ENCODE results near the gene SCAMP1.

SCAMP1 gene

DNA sequence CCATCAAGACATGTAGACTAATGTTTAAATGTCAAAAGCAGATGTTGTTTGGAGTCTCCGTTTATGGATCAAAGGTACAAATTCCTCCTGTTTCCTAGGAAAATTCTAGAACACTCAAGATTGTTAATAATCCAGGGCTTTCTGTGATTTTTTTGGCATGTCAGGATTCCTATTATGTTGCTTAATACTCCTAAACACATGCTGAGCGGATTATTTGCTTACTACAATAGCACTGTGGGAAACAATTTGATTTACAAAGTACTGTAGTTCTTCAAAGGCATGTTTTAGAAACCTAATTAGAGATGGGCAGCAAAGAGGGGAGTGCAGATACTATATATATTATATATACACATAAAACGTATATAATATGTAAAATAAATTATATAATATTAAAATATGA is 19.0 kb upstream of the SCAMP1 start:
- Histone ChIP-seq H3K27ac (replicated peaks) (no peak overlapping the region), H3K27me3 (ENCODE audit: insufficient read depth, poor library complexity, severe bottlenecking) (no peaks in the 10 kb centered on the region), H3K4me3 (replicated peaks; ENCODE audit: insufficient read depth, low read length) (no peak overlapping the region)
- TF ChIP-seq POLR2AphosphoS5 (IDR thresholded peaks at IDR 0.05; ENCODE audit: low read depth) (no peak), SPI1 (IDR thresholded peaks at IDR 0.05; ENCODE audit: borderline replicate concordance, low read depth) (no peak), GABPA (IDR thresholded peaks at IDR 0.05; ENCODE audit: low read depth) (no peak), REST (IDR thresholded peaks at IDR 0.05; ENCODE audit: insufficient replicate concordance, low read depth) (no peak)
- TF ChIP-seq, protein P1, sequence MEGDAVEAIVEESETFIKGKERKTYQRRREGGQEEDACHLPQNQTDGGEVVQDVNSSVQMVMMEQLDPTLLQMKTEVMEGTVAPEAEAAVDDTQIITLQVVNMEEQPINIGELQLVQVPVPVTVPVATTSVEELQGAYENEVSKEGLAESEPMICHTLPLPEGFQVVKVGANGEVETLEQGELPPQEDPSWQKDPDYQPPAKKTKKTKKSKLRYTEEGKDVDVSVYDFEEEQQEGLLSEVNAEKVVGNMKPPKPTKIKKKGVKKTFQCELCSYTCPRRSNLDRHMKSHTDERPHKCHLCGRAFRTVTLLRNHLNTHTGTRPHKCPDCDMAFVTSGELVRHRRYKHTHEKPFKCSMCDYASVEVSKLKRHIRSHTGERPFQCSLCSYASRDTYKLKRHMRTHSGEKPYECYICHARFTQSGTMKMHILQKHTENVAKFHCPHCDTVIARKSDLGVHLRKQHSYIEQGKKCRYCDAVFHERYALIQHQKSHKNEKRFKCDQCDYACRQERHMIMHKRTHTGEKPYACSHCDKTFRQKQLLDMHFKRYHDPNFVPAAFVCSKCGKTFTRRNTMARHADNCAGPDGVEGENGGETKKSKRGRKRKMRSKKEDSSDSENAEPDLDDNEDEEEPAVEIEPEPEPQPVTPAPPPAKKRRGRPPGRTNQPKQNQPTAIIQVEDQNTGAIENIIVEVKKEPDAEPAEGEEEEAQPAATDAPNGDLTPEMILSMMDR (IDR thresholded peaks at IDR 0.05; ENCODE audit: insufficient read depth, low read length) = no peak
- DNase-seq (ENCODE audit: low read depth in 1 of 2, low spot score in 1 of 2) = no peak

DNA sequence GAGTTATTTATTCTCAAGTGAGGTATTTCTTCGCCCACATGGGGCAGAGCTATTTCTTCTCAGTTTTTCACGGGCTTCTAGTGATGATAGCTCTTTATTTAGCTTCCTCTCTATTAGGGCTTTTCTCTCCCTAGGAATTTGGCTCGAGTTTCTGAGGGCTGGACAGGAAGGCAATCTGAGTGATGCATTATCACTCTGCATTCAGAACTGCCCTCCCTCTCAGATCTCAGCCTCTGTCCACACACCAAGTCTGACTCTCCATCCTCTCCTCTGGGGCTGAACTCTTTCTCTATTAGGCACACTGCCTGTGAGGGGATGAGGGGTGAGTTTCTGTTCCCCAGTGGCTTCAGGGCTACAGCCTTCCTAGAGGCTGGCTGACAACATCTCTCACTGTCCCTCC is 14.9 kb upstream of the SCAMP1 start:
- no peak overlapping the region for H3K27ac ChIP-seq (replicated peaks)
- DNase-seq (ENCODE audit: low read depth in 1 of 2, low spot score in 1 of 2) = no peak
- TF ChIP-seq POLR2AphosphoS5 (IDR thresholded peaks at IDR 0.05; ENCODE audit: low read depth) = no peak
- TF ChIP-seq, protein P1 (IDR thresholded peaks at IDR 0.05; ENCODE audit: insufficient read depth, low read length) = no peak
- no peak overlapping the region for H3K4me3 ChIP-seq (replicated peaks; ENCODE audit: insufficient read depth, low read length)
- H3K27me3 ChIP-seq (ENCODE audit: insufficient read depth, poor library complexity, severe bottlenecking) = no peaks in the 10 kb centered on the region

- Histone ChIP-seq H3K27me3 (ENCODE audit: insufficient read depth, poor library complexity, severe bottlenecking) (no peaks in the 10 kb centered on the region), H3K4me3 (replicated peaks; ENCODE audit: insufficient read depth, low read length) (no peak overlapping the region), H3K27ac (replicated peaks) (no peak overlapping the region)
- no peak for TF ChIP-seq SPI1 (IDR thresholded peaks at IDR 0.05; ENCODE audit: borderline replicate concordance, low read depth)
- no peak for TF ChIP-seq POLR2AphosphoS5 (IDR thresholded peaks at IDR 0.05; ENCODE audit: low read depth)
- TF ChIP-seq REST (IDR thresholded peaks at IDR 0.05; ENCODE audit: insufficient replicate concordance, low read depth) = no peak
- TF ChIP-seq, protein P1 (IDR thresholded peaks at IDR 0.05; ENCODE audit: insufficient read depth, low read length) = no peak
- TF ChIP-seq GABPA (IDR thresholded peaks at IDR 0.05; ENCODE audit: low read depth) = no peak
- no peak for DNase-seq (ENCODE audit: low read depth in 1 of 2, low spot score in 1 of 2)
These were observed 6.9 kb upstream of the SCAMP1 start for GRCh38 chr5:78353520-78353919.

DNA sequence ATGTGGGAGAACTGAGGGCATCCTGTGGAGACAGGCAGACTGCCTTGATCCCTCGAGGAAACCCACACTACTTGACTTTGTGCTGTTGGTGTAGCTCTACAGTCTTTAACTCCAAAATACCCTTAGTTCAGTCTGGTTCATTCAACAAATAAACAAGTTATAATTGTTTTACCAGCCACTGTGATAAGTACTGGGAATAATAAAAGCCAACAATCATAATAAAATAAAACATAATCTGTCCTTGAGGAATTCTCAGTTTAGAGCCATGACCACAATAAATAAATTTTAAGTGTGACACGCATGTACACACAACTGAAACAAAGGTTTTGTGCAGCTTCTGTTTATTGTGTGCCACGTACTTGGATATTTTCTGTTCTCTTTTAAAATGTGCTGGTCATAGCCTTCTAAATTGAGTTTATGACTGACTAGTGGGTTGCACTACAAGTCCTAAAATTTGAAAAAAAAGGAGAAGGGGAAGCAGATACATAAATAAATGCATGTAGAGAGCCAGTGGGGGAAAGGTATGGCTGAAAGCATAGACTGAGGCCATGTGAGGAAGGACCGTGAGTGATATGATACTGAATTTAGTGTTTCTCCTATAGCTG is 6.2 kb upstream of the SCAMP1 start:
- Histone ChIP-seq H3K4me3 (replicated peaks; ENCODE audit: insufficient read depth, low read length) (no peak overlapping the region), H3K27ac (replicated peaks) (no peak overlapping the region), H3K27me3 (ENCODE audit: insufficient read depth, poor library complexity, severe bottlenecking) (no peaks in the 10 kb centered on the region)
- TF ChIP-seq, protein P1 (IDR thresholded peaks at IDR 0.05; ENCODE audit: insufficient read depth, low read length) = no peak
- TF ChIP-seq REST (IDR thresholded peaks at IDR 0.05; ENCODE audit: insufficient replicate concordance, low read depth) = no peak
- TF ChIP-seq SPI1 (IDR thresholded peaks at IDR 0.05; ENCODE audit: borderline replicate concordance, low read depth) = no peak
- no peak for TF ChIP-seq GABPA (IDR thresholded peaks at IDR 0.05; ENCODE audit: low read depth)
- no peak for TF ChIP-seq POLR2AphosphoS5 (IDR thresholded peaks at IDR 0.05; ENCODE audit: low read depth)
- no peak for DNase-seq (ENCODE audit: low read depth in 1 of 2, low spot score in 1 of 2)
